ENCODE data around the gene CSNK2A1. TPM values are rescaled to one million over a fixed set of nuclear protein-coding genes. Genes with fewer than 3 reads are reported as not detected.

CSNK2A1 gene
- total RNA-seq, 2 donors from 2014 or later, result 40.5 to 52.7 TPM

- no peak for TF ChIP-seq POLR2A (IDR thresholded peaks at IDR 0.05)
- ATAC-seq (no peak), DNase-seq (no peak)
- no peaks in the 10 kb centered on the region for H3K27me3 ChIP-seq
- no peak overlapping the region for H3K27ac ChIP-seq
- no peaks in the 10 kb centered on the region for H3K36me3 ChIP-seq (replicated peaks in 1 of 2; ENCODE audit: insufficient read depth in 1 of 2, low read depth in 2 of 2)
- 53 to 60% methylated on average over 4 of the region's 4 CpGs for WGBS, 2 donors
- peaks cover 69% of the 10 kb centered on the region for H3K4me1 ChIP-seq
- H3K4me3 ChIP-seq, result no peak overlapping the region
- intact Hi-C loops (cut with DNase I), result no loop called here
- H3K9me3 ChIP-seq, result no peaks in the 10 kb centered on the region
Observed at GRCh38 chr20:532530-532929, 11.1 kb downstream of the CSNK2A1 start.

- Histone ChIP-seq H3K27me3 (no peaks in the 10 kb centered on the region), H3K9me3 (no peaks in the 10 kb centered on the region), H3K27ac (no peak overlapping the region), H3K4me3 (no peak overlapping the region), H3K4me1 (peaks cover 60% of the 10 kb centered on the region), H3K36me3 (replicated peaks in 1 of 2; ENCODE audit: insufficient read depth in 1 of 2, low read depth in 2 of 2) (peaks cover 0 to 3% of the 10 kb centered on the region in 2 donors)
- TF ChIP-seq POLR2A (IDR thresholded peaks at IDR 0.05), result no peak
- TF ChIP-seq CTCF (IDR thresholded peaks at IDR 0.05), result no peak
- DNase-seq (no peak), ATAC-seq (no peak)
- intact Hi-C loops (cut with DNase I), result no loop called here
Observed at GRCh38 chr20:531608-532007, 12.0 kb downstream of the CSNK2A1 start.

GRCh38 chr20:530321-530720, 13.3 kb downstream of the CSNK2A1 start:
- no peaks in the 10 kb centered on the region for H3K9me3 ChIP-seq
- DNase-seq, result no peak
- no peak for TF ChIP-seq CTCF (IDR thresholded peaks at IDR 0.05)
- TF ChIP-seq POLR2A (IDR thresholded peaks at IDR 0.05), result no peak
- no peak for ATAC-seq
- H3K4me3 ChIP-seq, result no peak overlapping the region
- H3K4me1 ChIP-seq, result peaks cover 47% of the 10 kb centered on the region
- 85 to 90% methylated on average over 6 of the region's 6 CpGs for WGBS, 2 donors
- no peak overlapping the region for H3K27ac ChIP-seq
- no peaks in the 10 kb centered on the region for H3K27me3 ChIP-seq
- intact Hi-C loops (cut with DNase I), result no loop called here
- peaks cover 0 to 5% of the 10 kb centered on the region in 2 donors for H3K36me3 ChIP-seq (replicated peaks in 1 of 2; ENCODE audit: insufficient read depth in 1 of 2, low read depth in 2 of 2)

- Histone ChIP-seq H3K36me3 (replicated peaks in 1 of 2; ENCODE audit: insufficient read depth in 1 of 2, low read depth in 2 of 2) (peaks cover 0 to 5% of the 10 kb centered on the region in 2 donors), H3K9me3 (no peaks in the 10 kb centered on the region), H3K27me3 (no peaks in the 10 kb centered on the region), H3K4me1 (peaks cover 35% of the 10 kb centered on the region), H3K4me3 (no peak overlapping the region), H3K27ac (no peak overlapping the region)
- TF ChIP-seq POLR2A (IDR thresholded peaks at IDR 0.05) (no peak), CTCF (IDR thresholded peaks at IDR 0.05) (no peak)
- DNase-seq (no peak), ATAC-seq (no peak)
- intact Hi-C loops (cut with DNase I), result no loop called here
- WGBS, 2 donors, result 93 to 100% methylated on average over 7 of the region's 7 CpGs
Observed at GRCh38 chr20:528923-529604, 14.5 kb downstream of the CSNK2A1 start.

- H3K9me3 ChIP-seq, result no peaks in the 10 kb centered on the region
- H3K36me3 ChIP-seq (replicated peaks in 1 of 2; ENCODE audit: insufficient read depth in 1 of 2, low read depth in 2 of 2), result peaks cover 0 to 7% of the 10 kb centered on the region in 2 donors
- no peak for DNase-seq
- 76 to 80% methylated on average over 2 of the region's 2 CpGs for WGBS, 2 donors
- no peak overlapping the region for H3K4me3 ChIP-seq
- peaks cover 21% of the 10 kb centered on the region for H3K4me1 ChIP-seq
- TF ChIP-seq CTCF (IDR thresholded peaks at IDR 0.05) (no peak), POLR2A (IDR thresholded peaks at IDR 0.05) (no peak)
- ATAC-seq, result no peak
- no peaks in the 10 kb centered on the region for H3K27me3 ChIP-seq
- H3K27ac ChIP-seq, result no peak overlapping the region
- intact Hi-C loops (cut with DNase I), result no loop called here
Observed at GRCh38 chr20:527571-527886, 16.1 kb downstream of the CSNK2A1 start.

Data from body of pancreas (tissue), 4 donors.